Effector memory CD4-positive, alpha-beta T cell (primary cell): Measurements from ENCODE around the gene ATP1B1.

Experiments used
- DNase-seq, 3 donors: peaks; one replicate each; pipeline ENCODE4 v3.0.0-alpha.2; 2020
- H3K27ac ChIP-seq: 2 replicates; pipeline ENCODE4 v1.7.0; 2013; ENCODE audit warnings: mild to moderate bottlenecking, low read length, moderate library complexity; ENCODE audit not compliant: insufficient read depth, poor library complexity, severe bottlenecking
- H3K27me3 ChIP-seq: replicated peaks from 2 replicates; pipeline ENCODE4 v1.7.0; 2013; ENCODE audit warnings: mild to moderate bottlenecking, low read length; ENCODE audit not compliant: insufficient read depth, control insufficient read depth, poor library complexity, severe bottlenecking
- H3K36me3 ChIP-seq: 2 replicates; pipeline ENCODE4 v1.7.0; 2013; ENCODE audit warnings: mild to moderate bottlenecking, low read length, moderate library complexity; ENCODE audit not compliant: control insufficient read depth, insufficient read depth
- H3K4me1 ChIP-seq: 2 replicates; pipeline ENCODE4 v1.7.0; 2013; ENCODE audit warnings: low read length, mild to moderate bottlenecking; ENCODE audit not compliant: control insufficient read depth, insufficient read depth, poor library complexity, severe bottlenecking
- H3K4me3 ChIP-seq: 2 replicates; pipeline ENCODE4 v1.7.0; 2013; ENCODE audit warnings: low read length, low read depth, mild to moderate bottlenecking; ENCODE audit not compliant: insufficient read depth, poor library complexity, severe bottlenecking
- H3K9me3 ChIP-seq: 2 replicates; pipeline ENCODE4 v1.7.0; 2013; ENCODE audit warnings: mild to moderate bottlenecking, low read length, moderate library complexity; ENCODE audit not compliant: control insufficient read depth

The ATP1B1 gene

GRCh38 chr1:169149555-169150286, 43.2 kb downstream of the ATP1B1 start:
- Histone ChIP-seq H3K4me1 (no peaks in the 10 kb centered on the region), H3K27me3 (no peaks in the 10 kb centered on the region), H3K36me3 (no peaks in the 10 kb centered on the region), H3K4me3 (no peak overlapping the region), H3K27ac (no peak overlapping the region), H3K9me3 (no peaks in the 10 kb centered on the region)
- no peak for DNase-seq

- Histone ChIP-seq H3K27ac (no peak overlapping the region), H3K4me1 (no peaks in the 10 kb centered on the region), H3K27me3 (no peaks in the 10 kb centered on the region), H3K36me3 (no peaks in the 10 kb centered on the region), H3K9me3 (no peaks in the 10 kb centered on the region), H3K4me3 (no peak overlapping the region)
- DNase-seq = no peak
Observed at GRCh38 chr1:169150641-169151337, 44.3 kb downstream of the ATP1B1 start.

DNA sequence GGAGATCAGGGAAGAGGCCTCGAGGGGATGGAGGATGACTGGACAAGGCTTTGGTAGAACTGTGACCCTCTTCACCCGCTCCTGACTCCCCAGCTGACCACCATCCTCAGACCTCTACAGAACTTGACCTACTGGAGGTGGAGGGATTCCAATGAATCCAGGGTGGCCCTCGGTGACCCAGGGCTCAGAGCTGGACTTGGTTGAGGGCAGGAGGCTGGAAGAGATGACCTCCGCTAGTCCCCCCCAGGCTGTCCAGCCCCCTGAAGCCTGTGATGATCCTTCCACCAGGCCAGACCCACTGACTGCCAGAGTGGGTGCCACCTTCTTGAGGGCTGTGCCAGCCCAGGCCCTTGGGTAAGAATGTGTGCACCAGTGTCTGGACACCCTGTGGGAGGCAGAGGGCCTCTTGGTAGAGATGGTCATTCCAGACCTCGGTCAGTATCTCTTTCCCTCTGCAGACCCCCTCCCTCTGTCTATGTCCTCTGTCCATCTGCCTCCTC, 44.9 kb downstream of the ATP1B1 start:
- Histone ChIP-seq H3K27ac (no peak overlapping the region), H3K9me3 (no peaks in the 10 kb centered on the region), H3K4me3 (no peak overlapping the region), H3K27me3 (no peaks in the 10 kb centered on the region), H3K4me1 (no peaks in the 10 kb centered on the region), H3K36me3 (no peaks in the 10 kb centered on the region)
- DNase-seq = no peak

- no peaks in the 10 kb centered on the region for H3K9me3 ChIP-seq
- H3K36me3 ChIP-seq = no peaks in the 10 kb centered on the region
- H3K27me3 ChIP-seq = no peaks in the 10 kb centered on the region
- H3K4me1 ChIP-seq = no peaks in the 10 kb centered on the region
- no peak overlapping the region for H3K27ac ChIP-seq
- no peak overlapping the region for H3K4me3 ChIP-seq
- no peak for DNase-seq
Observed at GRCh38 chr1:169155675-169156074, 49.2 kb downstream of the ATP1B1 start.

GRCh38 chr1:169156580-169156979, 50.1 kb downstream of the ATP1B1 start:
- no peaks in the 10 kb centered on the region for H3K36me3 ChIP-seq
- DNase-seq = no peak
- no peak overlapping the region for H3K27ac ChIP-seq
- no peaks in the 10 kb centered on the region for H3K27me3 ChIP-seq
- no peaks in the 10 kb centered on the region for H3K4me1 ChIP-seq
- H3K4me3 ChIP-seq = no peak overlapping the region
- no peaks in the 10 kb centered on the region for H3K9me3 ChIP-seq

DNA sequence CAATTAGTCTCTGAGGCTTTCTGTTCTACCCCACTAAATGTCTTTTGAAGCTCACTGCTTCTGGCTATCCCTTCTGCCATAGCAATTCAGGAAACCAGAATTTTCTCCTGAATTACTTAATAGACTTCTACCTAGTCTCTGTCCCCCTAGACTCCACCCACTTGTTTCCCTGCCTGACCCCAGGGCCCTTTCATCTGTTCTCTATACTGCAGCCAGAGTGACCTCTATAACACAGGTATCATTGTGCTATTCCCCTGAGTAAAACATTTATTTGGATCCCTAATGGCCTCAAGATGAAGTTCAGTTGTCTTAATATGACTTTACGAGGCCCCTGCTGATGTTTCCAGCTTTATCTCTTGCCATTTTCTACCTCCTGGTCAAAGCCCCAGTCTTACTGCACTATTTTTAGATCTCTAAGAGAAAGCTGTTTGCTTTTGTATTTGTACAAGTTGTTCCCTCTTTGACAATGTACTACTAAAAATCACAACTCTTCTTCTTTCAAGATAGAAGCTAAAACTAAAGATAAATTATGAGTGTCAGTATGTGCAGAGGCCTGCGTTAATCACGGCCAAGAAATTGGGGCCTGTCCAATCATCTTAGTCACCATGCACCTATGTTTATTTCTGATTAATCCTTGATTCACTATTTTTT, 54.5 kb downstream of the ATP1B1 start:
- Histone ChIP-seq H3K36me3 (no peaks in the 10 kb centered on the region), H3K4me1 (no peaks in the 10 kb centered on the region), H3K9me3 (no peaks in the 10 kb centered on the region), H3K27ac (no peak overlapping the region), H3K27me3 (no peaks in the 10 kb centered on the region), H3K4me3 (no peak overlapping the region)
- DNase-seq = no peak

- Histone ChIP-seq H3K27me3 (no peaks in the 10 kb centered on the region), H3K4me3 (no peak overlapping the region), H3K9me3 (no peaks in the 10 kb centered on the region), H3K36me3 (no peaks in the 10 kb centered on the region), H3K27ac (no peak overlapping the region), H3K4me1 (no peaks in the 10 kb centered on the region)
- DNase-seq = no peak
Observed at GRCh38 chr1:169161496-169162194, 55.2 kb downstream of the ATP1B1 start.

DNA sequence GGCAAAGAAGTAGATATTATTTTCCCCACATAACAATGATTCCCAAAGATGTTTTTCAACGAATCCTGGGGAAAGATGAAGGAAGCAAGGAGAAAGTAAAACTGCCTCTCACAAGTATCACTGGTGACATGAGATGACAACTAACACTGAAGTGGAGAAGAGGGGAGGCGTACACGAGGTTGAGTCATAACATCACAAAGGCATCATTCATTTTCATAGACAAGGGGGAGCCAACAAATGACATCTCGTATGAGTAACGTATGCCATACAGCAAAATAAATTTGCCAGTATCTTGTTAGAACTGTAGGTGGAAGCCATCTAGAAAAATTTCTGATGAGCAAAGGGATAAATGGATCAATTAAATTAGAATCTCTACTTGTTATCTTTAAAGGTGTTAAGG, 56.6 kb downstream of the ATP1B1 start:
- Histone ChIP-seq H3K4me3 (no peak overlapping the region), H3K36me3 (no peaks in the 10 kb centered on the region), H3K27me3 (no peaks in the 10 kb centered on the region), H3K4me1 (no peaks in the 10 kb centered on the region), H3K9me3 (no peaks in the 10 kb centered on the region), H3K27ac (no peak overlapping the region)
- DNase-seq = no peak

- no peaks in the 10 kb centered on the region for H3K9me3 ChIP-seq
- H3K4me3 ChIP-seq = no peak overlapping the region
- no peaks in the 10 kb centered on the region for H3K36me3 ChIP-seq
Observed at GRCh38 chr1:169175461-169175860, 69.0 kb downstream of the ATP1B1 start.

More at GRCh38 chr1:169175461-169175860, 69.0 kb downstream of the ATP1B1 start:
- Histone ChIP-seq H3K4me1 (no peaks in the 10 kb centered on the region), H3K27ac (no peak overlapping the region), H3K27me3 (no peaks in the 10 kb centered on the region)
- no peak for DNase-seq
